Activated naive CD8-positive, alpha-beta T cell treated with anti-CD3 and anti-CD28 coated beads, Interleukin-2, amount 50 U/mL, for 24 hours (primary cell): ENCODE results near the gene TP73.

Source experiments
- ATAC-seq: fragments of 150-1000 bp; cut with Tn5 transposase; one replicate; pipeline ENCODE4 v1.10.0; 2021
- DNase-seq: peaks from one replicate; pipeline ENCODE4 v3.0.0; 2021
- H3K27ac Mint-ChIP-seq: one replicate; pipeline ENCODE4 v1.8.0; 2021; ENCODE audit warnings: mild to moderate bottlenecking, mixed read lengths
- H3K27me3 Mint-ChIP-seq: one replicate; pipeline ENCODE4 v1.8.0; 2021; ENCODE audit warnings: mixed read lengths
- H3K36me3 Mint-ChIP-seq: one replicate; pipeline ENCODE4 v1.8.0; 2021; ENCODE audit warnings: low read depth, mixed read lengths
- H3K4me1 Mint-ChIP-seq: one replicate; pipeline ENCODE4 v1.8.0; 2021; ENCODE audit warnings: mixed read lengths
- H3K4me3 Mint-ChIP-seq: one replicate; pipeline ENCODE4 v1.8.0; 2021; ENCODE audit warnings: mild to moderate bottlenecking, moderate library complexity, mixed read lengths
- H3K9me3 Mint-ChIP-seq: one replicate; pipeline ENCODE4 v1.8.0; 2021; ENCODE audit warnings: mixed read lengths

Gene TP73

GRCh38 chr1:3651026-3651929 lies 1.0 kb upstream of the TP73 start:
- no peaks in the 10 kb centered on the region for H3K9me3 Mint-ChIP-seq
- H3K27me3 Mint-ChIP-seq = peaks cover 39% of the 10 kb centered on the region
- ATAC-seq (no peak), DNase-seq (no peak)
- H3K4me3 Mint-ChIP-seq = peak overlapping the region; percentile 24
- H3K36me3 Mint-ChIP-seq = no peaks in the 10 kb centered on the region
- no peak overlapping the region for H3K27ac Mint-ChIP-seq
- peaks cover 30% of the 10 kb centered on the region for H3K4me1 Mint-ChIP-seq

- H3K27ac Mint-ChIP-seq = no peak overlapping the region
- H3K36me3 Mint-ChIP-seq = no peaks in the 10 kb centered on the region
- peaks cover 48% of the 10 kb centered on the region for H3K27me3 Mint-ChIP-seq
- H3K4me3 Mint-ChIP-seq = no peak overlapping the region
- ATAC-seq (no peak), DNase-seq (no peak)
- H3K9me3 Mint-ChIP-seq = no peaks in the 10 kb centered on the region
- peaks cover 36% of the 10 kb centered on the region for H3K4me1 Mint-ChIP-seq
These were observed 401 bp downstream of the TP73 start for GRCh38 chr1:3652548-3653285.

- H3K4me1 Mint-ChIP-seq = peaks cover 30% of the 10 kb centered on the region
- ATAC-seq = no peak
- H3K4me3 Mint-ChIP-seq = no peak overlapping the region
- no peaks in the 10 kb centered on the region for H3K36me3 Mint-ChIP-seq
- no peak for DNase-seq
- H3K27ac Mint-ChIP-seq = no peak overlapping the region
- peaks cover 50% of the 10 kb centered on the region for H3K27me3 Mint-ChIP-seq
- no peaks in the 10 kb centered on the region for H3K9me3 Mint-ChIP-seq
These were observed 936 bp downstream of the TP73 start for GRCh38 chr1:3653286-3653618.

GRCh38 chr1:3654549-3655281 lies 2.4 kb downstream of the TP73 start:
- Mint-ChIP-seq H3K27me3 (peaks cover 53% of the 10 kb centered on the region), H3K27ac (no peak overlapping the region), H3K9me3 (no peaks in the 10 kb centered on the region), H3K4me1 (peaks cover 20% of the 10 kb centered on the region), H3K4me3 (no peak overlapping the region), H3K36me3 (no peaks in the 10 kb centered on the region)
- no peak for ATAC-seq
- DNase-seq = no peak

GRCh38 chr1:3656450-3657095 lies 4.3 kb downstream of the TP73 start:
- Mint-ChIP-seq H3K27ac (no peak overlapping the region), H3K36me3 (no peaks in the 10 kb centered on the region), H3K4me1 (peaks cover 14% of the 10 kb centered on the region), H3K27me3 (peaks cover 44% of the 10 kb centered on the region), H3K4me3 (no peak overlapping the region), H3K9me3 (no peaks in the 10 kb centered on the region)
- no peak for DNase-seq
- ATAC-seq = peak; percentile 54

- ATAC-seq = no peak
- peaks cover 44% of the 10 kb centered on the region for H3K27me3 Mint-ChIP-seq
- no peak for DNase-seq
- H3K9me3 Mint-ChIP-seq = no peaks in the 10 kb centered on the region
- H3K27ac Mint-ChIP-seq = no peak overlapping the region
- H3K4me1 Mint-ChIP-seq = peaks cover 14% of the 10 kb centered on the region
- no peaks in the 10 kb centered on the region for H3K36me3 Mint-ChIP-seq
- no peak overlapping the region for H3K4me3 Mint-ChIP-seq
These were observed 4.8 kb downstream of the TP73 start for GRCh38 chr1:3657096-3657475.

GRCh38 chr1:3657578-3658230 lies 5.4 kb downstream of the TP73 start:
- H3K27ac Mint-ChIP-seq = no peak overlapping the region
- no peaks in the 10 kb centered on the region for H3K36me3 Mint-ChIP-seq
- DNase-seq (no peak), ATAC-seq (peak; percentile 31)
- H3K4me3 Mint-ChIP-seq = no peak overlapping the region
- H3K27me3 Mint-ChIP-seq = peaks cover 46% of the 10 kb centered on the region
- H3K9me3 Mint-ChIP-seq = no peaks in the 10 kb centered on the region
- H3K4me1 Mint-ChIP-seq = peaks cover 14% of the 10 kb centered on the region

- peaks cover 43% of the 10 kb centered on the region for H3K27me3 Mint-ChIP-seq
- H3K27ac Mint-ChIP-seq = no peak overlapping the region
- H3K36me3 Mint-ChIP-seq = no peaks in the 10 kb centered on the region
- H3K9me3 Mint-ChIP-seq = no peaks in the 10 kb centered on the region
- ATAC-seq (no peak), DNase-seq (no peak)
- H3K4me1 Mint-ChIP-seq = peaks cover 14% of the 10 kb centered on the region
- no peak overlapping the region for H3K4me3 Mint-ChIP-seq
These were observed 5.9 kb downstream of the TP73 start for GRCh38 chr1:3658231-3658615.

- Mint-ChIP-seq H3K36me3 (no peaks in the 10 kb centered on the region), H3K4me3 (no peak overlapping the region), H3K27ac (no peak overlapping the region), H3K4me1 (peaks cover 12% of the 10 kb centered on the region), H3K27me3 (peaks cover 34% of the 10 kb centered on the region), H3K9me3 (no peaks in the 10 kb centered on the region)
- ATAC-seq = no peak
- no peak for DNase-seq
These were observed 6.8 kb downstream of the TP73 start for GRCh38 chr1:3659093-3659492.

- H3K4me3 Mint-ChIP-seq = no peak overlapping the region
- ATAC-seq (peak; percentile 21), DNase-seq (no peak)
- no peak overlapping the region for H3K27ac Mint-ChIP-seq
- H3K4me1 Mint-ChIP-seq = peaks cover 12% of the 10 kb centered on the region
- H3K36me3 Mint-ChIP-seq = no peaks in the 10 kb centered on the region
- H3K9me3 Mint-ChIP-seq = no peaks in the 10 kb centered on the region
- H3K27me3 Mint-ChIP-seq = peaks cover 19% of the 10 kb centered on the region
These were observed 8.4 kb downstream of the TP73 start for GRCh38 chr1:3660704-3661103.

- peaks cover 7% of the 10 kb centered on the region for H3K4me1 Mint-ChIP-seq
- no peaks in the 10 kb centered on the region for H3K9me3 Mint-ChIP-seq
- no peak overlapping the region for H3K27ac Mint-ChIP-seq
- no peak overlapping the region for H3K4me3 Mint-ChIP-seq
- no peak for DNase-seq
- H3K27me3 Mint-ChIP-seq = peaks cover 15% of the 10 kb centered on the region
- H3K36me3 Mint-ChIP-seq = no peaks in the 10 kb centered on the region
- no peak for ATAC-seq
These were observed 9.3 kb downstream of the TP73 start for GRCh38 chr1:3661631-3662030.

GRCh38 chr1:3662080-3662671 lies 9.9 kb downstream of the TP73 start:
- DNase-seq = no peak
- ATAC-seq = no peak
- H3K9me3 Mint-ChIP-seq = no peaks in the 10 kb centered on the region
- H3K27me3 Mint-ChIP-seq = peaks cover 14% of the 10 kb centered on the region
- no peak overlapping the region for H3K27ac Mint-ChIP-seq
- no peak overlapping the region for H3K4me3 Mint-ChIP-seq
- peaks cover 4% of the 10 kb centered on the region for H3K4me1 Mint-ChIP-seq
- H3K36me3 Mint-ChIP-seq = no peaks in the 10 kb centered on the region

GRCh38 chr1:3663999-3664699 lies 11.8 kb downstream of the TP73 start:
- no peaks in the 10 kb centered on the region for H3K36me3 Mint-ChIP-seq
- H3K9me3 Mint-ChIP-seq = no peaks in the 10 kb centered on the region
- H3K27ac Mint-ChIP-seq = no peak overlapping the region
- H3K4me1 Mint-ChIP-seq = peaks cover 4% of the 10 kb centered on the region
- peaks cover 9% of the 10 kb centered on the region for H3K27me3 Mint-ChIP-seq
- DNase-seq (no peak), ATAC-seq (no peak)
- H3K4me3 Mint-ChIP-seq = no peak overlapping the region
